HepG2 (cell line): ENCODE measurements around the gene METAP1D.

Source experiments
- CENPT ChIP-seq: sonication (generic); formaldehyde crosslinking; IDR thresholded peaks from 2 replicates; pipeline ENCODE4 v1.8.0; 2022; ENCODE audit warnings: low read depth, mild to moderate bottlenecking, moderate library complexity, missing genetic modification reagents
- EP300 ChIP-seq, 3 experiments: sonication (generic) in 1 of 3; formaldehyde crosslinking in 1 of 3; IDR thresholded peaks; 2 replicates each; pipeline versions ENCODE4 v1.5.1 to v1.6.1; 2011 to 2020; ENCODE audit warnings: low read depth in 2 of 3, low read length in 2 of 3, borderline replicate concordance in 1 of 3, improper control_type of control experiment in 1 of 3, mild to moderate bottlenecking in 1 of 3, missing genetic modification reagents in 1 of 3, moderate library complexity in 1 of 3
- GPN1 ChIP-seq: sonication (generic); formaldehyde crosslinking; IDR thresholded peaks from 2 replicates; pipeline ENCODE4 v1.5.1; 2020; ENCODE audit warnings: missing genetic modification reagents, borderline replicate concordance
- PAX8 ChIP-seq: sonication (generic); formaldehyde crosslinking; IDR thresholded peaks from 2 replicates; pipeline ENCODE4 v1.8.0; 2022; ENCODE audit warnings: mild to moderate bottlenecking, missing genetic modification reagents, borderline replicate concordance
- POLR2AphosphoS5 ChIP-seq: IDR thresholded peaks from 2 replicates; pipeline ENCODE4 v1.6.1; 2012; ENCODE audit warnings: low read depth, low read length
- SETDB1 ChIP-seq: sonication (generic); formaldehyde crosslinking; IDR thresholded peaks from 2 replicates; pipeline ENCODE4 v1.5.1; 2020; ENCODE audit warnings: missing genetic modification reagents, mild to moderate bottlenecking, borderline replicate concordance
- ZNF567 ChIP-seq: sonication (generic); formaldehyde crosslinking; IDR thresholded peaks from 2 replicates; pipeline ENCODE4 v1.8.1; 2023; ENCODE audit warnings: mild to moderate bottlenecking, missing genetic modification reagents, borderline replicate concordance
- TF ChIP-seq, protein P1 (sequence below): sonication (generic); formaldehyde crosslinking; IDR thresholded peaks from 2 replicates; pipeline ENCODE4 v1.4.0; 2020; ENCODE audit warnings: mild to moderate bottlenecking, missing genetic modification reagents
- TF ChIP-seq, protein P2 (sequence below): sonication (generic); formaldehyde crosslinking; IDR thresholded peaks from 2 replicates; pipeline ENCODE4 v1.4.0; 2020; ENCODE audit warnings: missing genetic modification reagents
- TF ChIP-seq, protein P3 (sequence below): sonication (generic); formaldehyde crosslinking; IDR thresholded peaks from 2 replicates; pipeline ENCODE4 v1.8.1; 2022; ENCODE audit warnings: low read depth, mild to moderate bottlenecking, missing genetic modification reagents
- TF ChIP-seq, protein P4 (sequence below), 2 experiments: sonication (generic) in 1 of 2; formaldehyde crosslinking in 1 of 2; IDR thresholded peaks; 2 replicates each; pipeline versions ENCODE4 v1.4.0 to v1.6.1; 2018 to 2020; ENCODE audit warnings: missing genetic modification reagents in 2 of 2, borderline replicate concordance in 1 of 2, low read depth in 1 of 2, mild to moderate bottlenecking in 1 of 2, missing biosample characterization in 1 of 2
- TF ChIP-seq, protein P5 (sequence below): sonication (generic); formaldehyde crosslinking; IDR thresholded peaks from 2 replicates; pipeline ENCODE4 v1.5.0; 2020; ENCODE audit warnings: mild to moderate bottlenecking, missing genetic modification reagents, moderate library complexity

DNA sequence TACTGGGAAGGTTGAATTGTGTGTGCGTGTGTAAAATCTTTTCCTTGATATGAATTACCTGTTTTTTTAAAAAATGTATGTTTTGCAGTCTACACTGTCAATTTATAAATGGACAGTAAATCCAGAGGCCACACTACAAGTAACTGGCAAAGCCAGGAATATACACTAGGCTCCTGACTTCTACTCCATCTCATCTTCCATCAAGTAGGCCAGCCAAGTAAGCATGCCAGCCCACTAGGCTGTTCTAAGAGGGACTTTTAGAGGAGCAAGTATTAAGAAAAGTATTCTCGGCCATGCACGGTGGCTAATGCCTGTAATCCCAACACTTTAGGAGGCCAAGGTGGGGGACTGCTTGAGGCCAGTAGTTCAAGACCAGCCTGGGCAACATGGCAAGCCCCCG is 13.0 kb upstream of the METAP1D start:
- TF ChIP-seq, protein P1, sequence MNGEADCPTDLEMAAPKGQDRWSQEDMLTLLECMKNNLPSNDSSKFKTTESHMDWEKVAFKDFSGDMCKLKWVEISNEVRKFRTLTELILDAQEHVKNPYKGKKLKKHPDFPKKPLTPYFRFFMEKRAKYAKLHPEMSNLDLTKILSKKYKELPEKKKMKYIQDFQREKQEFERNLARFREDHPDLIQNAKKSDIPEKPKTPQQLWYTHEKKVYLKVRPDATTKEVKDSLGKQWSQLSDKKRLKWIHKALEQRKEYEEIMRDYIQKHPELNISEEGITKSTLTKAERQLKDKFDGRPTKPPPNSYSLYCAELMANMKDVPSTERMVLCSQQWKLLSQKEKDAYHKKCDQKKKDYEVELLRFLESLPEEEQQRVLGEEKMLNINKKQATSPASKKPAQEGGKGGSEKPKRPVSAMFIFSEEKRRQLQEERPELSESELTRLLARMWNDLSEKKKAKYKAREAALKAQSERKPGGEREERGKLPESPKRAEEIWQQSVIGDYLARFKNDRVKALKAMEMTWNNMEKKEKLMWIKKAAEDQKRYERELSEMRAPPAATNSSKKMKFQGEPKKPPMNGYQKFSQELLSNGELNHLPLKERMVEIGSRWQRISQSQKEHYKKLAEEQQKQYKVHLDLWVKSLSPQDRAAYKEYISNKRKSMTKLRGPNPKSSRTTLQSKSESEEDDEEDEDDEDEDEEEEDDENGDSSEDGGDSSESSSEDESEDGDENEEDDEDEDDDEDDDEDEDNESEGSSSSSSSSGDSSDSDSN (CRISPR knock-in tag) = no peak
- TF ChIP-seq, protein P2, sequence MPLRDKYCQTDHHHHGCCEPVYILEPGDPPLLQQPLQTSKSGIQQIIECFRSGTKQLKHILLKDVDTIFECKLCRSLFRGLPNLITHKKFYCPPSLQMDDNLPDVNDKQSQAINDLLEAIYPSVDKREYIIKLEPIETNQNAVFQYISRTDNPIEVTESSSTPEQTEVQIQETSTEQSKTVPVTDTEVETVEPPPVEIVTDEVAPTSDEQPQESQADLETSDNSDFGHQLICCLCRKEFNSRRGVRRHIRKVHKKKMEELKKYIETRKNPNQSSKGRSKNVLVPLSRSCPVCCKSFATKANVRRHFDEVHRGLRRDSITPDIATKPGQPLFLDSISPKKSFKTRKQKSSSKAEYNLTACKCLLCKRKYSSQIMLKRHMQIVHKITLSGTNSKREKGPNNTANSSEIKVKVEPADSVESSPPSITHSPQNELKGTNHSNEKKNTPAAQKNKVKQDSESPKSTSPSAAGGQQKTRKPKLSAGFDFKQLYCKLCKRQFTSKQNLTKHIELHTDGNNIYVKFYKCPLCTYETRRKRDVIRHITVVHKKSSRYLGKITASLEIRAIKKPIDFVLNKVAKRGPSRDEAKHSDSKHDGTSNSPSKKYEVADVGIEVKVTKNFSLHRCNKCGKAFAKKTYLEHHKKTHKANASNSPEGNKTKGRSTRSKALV = no peak
- TF ChIP-seq, protein P3, sequence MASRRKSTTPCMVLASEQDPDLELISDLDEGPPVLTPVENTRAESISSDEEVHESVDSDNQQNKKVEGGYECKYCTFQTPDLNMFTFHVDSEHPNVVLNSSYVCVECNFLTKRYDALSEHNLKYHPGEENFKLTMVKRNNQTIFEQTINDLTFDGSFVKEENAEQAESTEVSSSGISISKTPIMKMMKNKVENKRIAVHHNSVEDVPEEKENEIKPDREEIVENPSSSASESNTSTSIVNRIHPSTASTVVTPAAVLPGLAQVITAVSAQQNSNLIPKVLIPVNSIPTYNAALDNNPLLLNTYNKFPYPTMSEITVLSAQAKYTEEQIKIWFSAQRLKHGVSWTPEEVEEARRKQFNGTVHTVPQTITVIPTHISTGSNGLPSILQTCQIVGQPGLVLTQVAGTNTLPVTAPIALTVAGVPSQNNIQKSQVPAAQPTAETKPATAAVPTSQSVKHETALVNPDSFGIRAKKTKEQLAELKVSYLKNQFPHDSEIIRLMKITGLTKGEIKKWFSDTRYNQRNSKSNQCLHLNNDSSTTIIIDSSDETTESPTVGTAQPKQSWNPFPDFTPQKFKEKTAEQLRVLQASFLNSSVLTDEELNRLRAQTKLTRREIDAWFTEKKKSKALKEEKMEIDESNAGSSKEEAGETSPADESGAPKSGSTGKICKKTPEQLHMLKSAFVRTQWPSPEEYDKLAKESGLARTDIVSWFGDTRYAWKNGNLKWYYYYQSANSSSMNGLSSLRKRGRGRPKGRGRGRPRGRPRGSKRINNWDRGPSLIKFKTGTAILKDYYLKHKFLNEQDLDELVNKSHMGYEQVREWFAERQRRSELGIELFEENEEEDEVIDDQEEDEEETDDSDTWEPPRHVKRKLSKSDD (CRISPR knock-in tag) = no peak
- TF ChIP-seq CENPT (CRISPR knock-in tag) (no peak), PAX8 (no peak), POLR2AphosphoS5 (no peak), EP300 (IDR thresholded peaks at IDR 0.05; ENCODE audit: low read depth in 2 of 2, low read length in 2 of 2) (no peak), EP300 (CRISPR knock-in tag; IDR thresholded peaks at IDR 0.05; ENCODE audit: borderline replicate concordance) (no peak), ZNF567 (CRISPR knock-in tag) (no peak), GPN1 (CRISPR knock-in tag) (no peak), SETDB1 (no peak)
- TF ChIP-seq, protein P4, sequence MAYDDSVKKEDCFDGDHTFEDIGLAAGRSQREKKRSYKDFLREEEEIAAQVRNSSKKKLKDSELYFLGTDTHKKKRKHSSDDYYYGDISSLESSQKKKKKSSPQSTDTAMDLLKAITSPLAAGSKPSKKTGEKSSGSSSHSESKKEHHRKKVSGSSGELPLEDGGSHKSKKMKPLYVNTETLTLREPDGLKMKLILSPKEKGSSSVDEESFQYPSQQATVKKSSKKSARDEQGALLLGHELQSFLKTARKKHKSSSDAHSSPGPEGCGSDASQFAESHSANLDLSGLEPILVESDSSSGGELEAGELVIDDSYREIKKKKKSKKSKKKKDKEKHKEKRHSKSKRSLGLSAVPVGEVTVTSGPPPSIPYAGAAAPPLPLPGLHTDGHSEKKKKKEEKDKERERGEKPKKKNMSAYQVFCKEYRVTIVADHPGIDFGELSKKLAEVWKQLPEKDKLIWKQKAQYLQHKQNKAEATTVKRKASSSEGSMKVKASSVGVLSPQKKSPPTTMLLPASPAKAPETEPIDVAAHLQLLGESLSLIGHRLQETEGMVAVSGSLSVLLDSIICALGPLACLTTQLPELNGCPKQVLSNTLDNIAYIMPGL (CRISPR knock-in tag; IDR thresholded peaks at IDR 0.05; ENCODE audit: borderline replicate concordance in 1 of 2, low read depth in 1 of 2) = no peak
- TF ChIP-seq, protein P5, sequence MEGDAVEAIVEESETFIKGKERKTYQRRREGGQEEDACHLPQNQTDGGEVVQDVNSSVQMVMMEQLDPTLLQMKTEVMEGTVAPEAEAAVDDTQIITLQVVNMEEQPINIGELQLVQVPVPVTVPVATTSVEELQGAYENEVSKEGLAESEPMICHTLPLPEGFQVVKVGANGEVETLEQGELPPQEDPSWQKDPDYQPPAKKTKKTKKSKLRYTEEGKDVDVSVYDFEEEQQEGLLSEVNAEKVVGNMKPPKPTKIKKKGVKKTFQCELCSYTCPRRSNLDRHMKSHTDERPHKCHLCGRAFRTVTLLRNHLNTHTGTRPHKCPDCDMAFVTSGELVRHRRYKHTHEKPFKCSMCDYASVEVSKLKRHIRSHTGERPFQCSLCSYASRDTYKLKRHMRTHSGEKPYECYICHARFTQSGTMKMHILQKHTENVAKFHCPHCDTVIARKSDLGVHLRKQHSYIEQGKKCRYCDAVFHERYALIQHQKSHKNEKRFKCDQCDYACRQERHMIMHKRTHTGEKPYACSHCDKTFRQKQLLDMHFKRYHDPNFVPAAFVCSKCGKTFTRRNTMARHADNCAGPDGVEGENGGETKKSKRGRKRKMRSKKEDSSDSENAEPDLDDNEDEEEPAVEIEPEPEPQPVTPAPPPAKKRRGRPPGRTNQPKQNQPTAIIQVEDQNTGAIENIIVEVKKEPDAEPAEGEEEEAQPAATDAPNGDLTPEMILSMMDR = no peak
